PC-3 (cell line): ENCODE data around the gene ABCD3. TPM values are rescaled to one million over a fixed set of nuclear protein-coding genes. Genes with fewer than 3 reads are reported as not detected.

Source experiments
- ATAC-seq: fragments of 200-7000 bp; cut with Tn5 transposase; 2 replicates; pipeline ENCODE4 v1.9.1; 2020; ENCODE audit warnings: mild to moderate bottlenecking, moderate library complexity
- BruUV-seq: library from RNA; stranded (reverse); fragments of 400-500 nt; replicated peaks from 2 replicates; lab custom pipeline; 2021; lab: Mats Ljungman, UMichigan
- CTCF ChIA-PET: fragments of 300-600 bp; sonication (Branson Sonifier 250); formaldehyde crosslinking; loops from one replicate; lab custom pipeline; 2022; ENCODE audit warnings: antibody characterized with exemption; lab: Charles Lee
- POLR2A ChIA-PET: fragments of 300-600 bp; sonication (Branson Sonifier 250); formaldehyde crosslinking; loops from one replicate; lab custom pipeline; 2022; ENCODE audit warnings: antibody characterized with exemption; ENCODE audit not compliant: unreplicated experiment; lab: Charles Lee
- DNase-seq: peaks from one replicate; pipeline ENCODE4 v3.0.0-alpha.2; 2015
- H2AFZ ChIP-seq: fragments of 300-600 bp; sonication (generic); 2 replicates; pipeline ENCODE4 v1.6.0; 2016; ENCODE audit warnings: antibody characterized with exemption, low read length
- H3F3A ChIP-seq: fragments of 300-600 bp; sonication (generic); one replicate; pipeline ENCODE4 v1.6.0; 2017; ENCODE audit warnings: antibody characterized with exemption, low read length, control low read depth, mild to moderate bottlenecking; ENCODE audit not compliant: unreplicated experiment
- H3K27ac ChIP-seq: fragments of 300-600 bp; sonication (generic); 2 replicates; pipeline ENCODE4 v1.5.1; 2016; ENCODE audit warnings: mild to moderate bottlenecking, low read length
- H3K27me3 ChIP-seq: fragments of 300-600 bp; sonication (generic); 2 replicates; pipeline ENCODE4 v1.6.1; 2016; ENCODE audit warnings: low read length, mixed read lengths
- H3K36me3 ChIP-seq: fragments of 300-600 bp; sonication (generic); 2 replicates; pipeline ENCODE4 v1.6.1; 2016; ENCODE audit warnings: low read depth, mixed run types, low read length, mixed read lengths
- H3K4me1 ChIP-seq: fragments of 300-600 bp; sonication (generic); 2 replicates; pipeline ENCODE4 v1.5.1; 2016; ENCODE audit warnings: low read length; ENCODE audit not compliant: insufficient read depth
- H3K4me2 ChIP-seq: fragments of 300-600 bp; sonication (generic); 2 replicates; pipeline ENCODE4 v1.6.0; 2016; ENCODE audit warnings: low read length
- H3K4me3 ChIP-seq: fragments of 300-600 bp; sonication (generic); 2 replicates; pipeline ENCODE4 v1.5.1; 2016; ENCODE audit warnings: mild to moderate bottlenecking, low read length, mixed read lengths
- H3K79me2 ChIP-seq: fragments of 300-600 bp; sonication (generic); 2 replicates; pipeline ENCODE4 v1.6.1; 2017; ENCODE audit warnings: low read length, mixed read lengths
- H3K9ac ChIP-seq: fragments of 300-600 bp; sonication (generic); 2 replicates; pipeline ENCODE4 v1.6.0; 2016; ENCODE audit warnings: mild to moderate bottlenecking, low read length
- H3K9me2 ChIP-seq: fragments of 300-600 bp; sonication (generic); replicated peaks from 2 replicates; pipeline ENCODE4 v1.6.1; 2016; ENCODE audit warnings: mixed run types, low read length, mixed read lengths
- H3K9me3 ChIP-seq: fragments of 300-600 bp; sonication (generic); 2 replicates; pipeline ENCODE4 v1.6.1; 2016; ENCODE audit warnings: low read length, mixed read lengths
- H4K20me1 ChIP-seq: fragments of 300-600 bp; sonication (generic); 2 replicates; pipeline ENCODE4 v1.6.1; 2016; ENCODE audit warnings: low read length, mixed read lengths
- CTCF ChIP-seq: fragments of 300-600 bp; sonication (generic); conservative IDR thresholded peaks from 2 replicates; pipeline ENCODE4 v1.5.1; 2017; ENCODE audit warnings: antibody characterized with exemption, low read depth, mild to moderate bottlenecking, low read length
- EZH2 ChIP-seq: fragments of 300-600 bp; sonication (generic); IDR thresholded peaks from one replicate; pipeline ENCODE4 v1.6.1; 2017; ENCODE audit warnings: antibody characterized with exemption, mild to moderate bottlenecking, low read length; ENCODE audit not compliant: unreplicated experiment
- EZH2phosphoT487 ChIP-seq: fragments of 300-600 bp; sonication (generic); IDR thresholded peaks from 2 replicates; pipeline ENCODE4 v1.6.1; 2018; ENCODE audit warnings: mild to moderate bottlenecking, antibody characterized with exemption, low read length, borderline replicate concordance
- intact Hi-C: fragments of 100-400 bp; cut with micrococcal nuclease; formaldehyde crosslinking; loops from 2 replicates; pipeline ENCODE4 v1.9.0; 2023
- total RNA-seq: library from RNA; depleted of rRNA; stranded (reverse); fragments of >200 nt; gene quantifications from 2 replicates; pipeline ENCODE4 v1.2.3, GENCODE V29; 2014

The ABCD3 gene
- total RNA-seq, 1 experiment from 2014 or later = 36.3 TPM

- Histone ChIP-seq H2AFZ (no peak overlapping the region), H3K4me3 (no peak overlapping the region), H3K4me2 (no peak overlapping the region), H3K36me3 (0 out of 2 replicates have a peak, but pooled peaks cover 4% of the 10 kb centered on the region), H3K27me3 (no peaks in the 10 kb centered on the region), H3K4me1 (peaks cover 15% of the 10 kb centered on the region; the same call in 1 of the 2 replicates), H3F3A (no peaks in the 10 kb centered on the region), H4K20me1 (no peaks in the 10 kb centered on the region), H3K9ac (no peak overlapping the region), H3K9me3 (no peaks in the 10 kb centered on the region), H3K27ac (no peak overlapping the region), H3K9me2 (no peaks in the 10 kb centered on the region), H3K79me2 (no peaks in the 10 kb centered on the region)
- CTCF ChIA-PET = no interaction called here
- POLR2A ChIA-PET = no interaction called here
- intact Hi-C loops = loop anchor here (5.0 to 10.0 kb wide), 2 partner anchors 212 to 514 kb away; no protein-coding TSS in a partner anchor
- DNase-seq (no peak), ATAC-seq (no peak)
- no TSS peak for BruUV-seq
- TF ChIP-seq CTCF = no peak
- TF ChIP-seq EZH2phosphoT487 = no peak
- TF ChIP-seq EZH2 = no peak
These were observed 112.2 kb downstream of the ABCD3 start for GRCh38 chr1:94530373-94530878.

- CTCF ChIA-PET = no interaction called here
- no peaks in the 10 kb centered on the region for H4K20me1 ChIP-seq
- intact Hi-C loops = loop anchor here (1.0 to 10.0 kb wide), 4 partner anchors 68 to 513 kb away; no protein-coding TSS in a partner anchor
- TF ChIP-seq EZH2phosphoT487 (no peak), CTCF (no peak), EZH2 (no peak)
- ATAC-seq (no peak), DNase-seq (no peak)
- POLR2A ChIA-PET = no interaction called here
- BruUV-seq = no TSS peak
- no peaks in the 10 kb centered on the region for H3F3A ChIP-seq
- H3K27ac ChIP-seq = no peak overlapping the region
- H3K9me2 ChIP-seq = no peaks in the 10 kb centered on the region
- H3K4me2 ChIP-seq = no peak overlapping the region
- no peaks in the 10 kb centered on the region for H3K79me2 ChIP-seq
- no peak overlapping the region for H2AFZ ChIP-seq
- no peak overlapping the region for H3K4me3 ChIP-seq
- H3K27me3 ChIP-seq = no peaks in the 10 kb centered on the region
- peaks cover 15% of the 10 kb centered on the region; the same call in 1 of the 2 replicates for H3K4me1 ChIP-seq
- H3K36me3 ChIP-seq = peaks cover 8% of the 10 kb centered on the region; the same call in 1 of the 2 replicates
- no peak overlapping the region for H3K9ac ChIP-seq
- no peaks in the 10 kb centered on the region for H3K9me3 ChIP-seq
These were observed 113.5 kb downstream of the ABCD3 start for GRCh38 chr1:94531664-94532063.

- Histone ChIP-seq H3K9me2 (no peaks in the 10 kb centered on the region), H4K20me1 (no peaks in the 10 kb centered on the region), H3K27me3 (no peaks in the 10 kb centered on the region), H2AFZ (no peak overlapping the region), H3K36me3 (peaks cover 8% of the 10 kb centered on the region; the same call in 1 of the 2 replicates), H3K27ac (no peak overlapping the region), H3F3A (no peaks in the 10 kb centered on the region), H3K79me2 (no peaks in the 10 kb centered on the region), H3K9me3 (no peaks in the 10 kb centered on the region), H3K4me1 (peaks cover 15% of the 10 kb centered on the region; the same call in 1 of the 2 replicates), H3K4me2 (no peak overlapping the region), H3K9ac (no peak overlapping the region), H3K4me3 (no peak overlapping the region)
- CTCF ChIA-PET = no interaction called here
- DNase-seq (peak; percentile 67), ATAC-seq (peak; percentile 93)
- intact Hi-C loops = loop anchor here (1.0 to 10.0 kb wide), 4 partner anchors 67 to 513 kb away; no protein-coding TSS in a partner anchor
- peak; percentile 62 for TF ChIP-seq CTCF
- no peak for TF ChIP-seq EZH2phosphoT487
- POLR2A ChIA-PET = no interaction called here
- BruUV-seq = no TSS peak
These were observed 113.9 kb downstream of the ABCD3 start for GRCh38 chr1:94532077-94532476.
